ENCODE results near the gene ZFP42.

ZFP42 gene

GRCh38 chr4:187962926-187963325 is 32.6 kb upstream of the ZFP42 start:
- Histone ChIP-seq H3K4me3 (replicated peaks; ENCODE audit: insufficient read depth, low read length) (no peak overlapping the region), H3K27ac (replicated peaks) (no peak overlapping the region), H3K27me3 (ENCODE audit: insufficient read depth, poor library complexity, severe bottlenecking) (no peaks in the 10 kb centered on the region)
- DNase-seq (ENCODE audit: low read depth in 1 of 2, low spot score in 1 of 2) = no peak
- TF ChIP-seq POLR2AphosphoS5 (IDR thresholded peaks at IDR 0.05; ENCODE audit: low read depth) (no peak), SPI1 (IDR thresholded peaks at IDR 0.05; ENCODE audit: borderline replicate concordance, low read depth) (no peak), CTCF (IDR thresholded peaks at IDR 0.05; ENCODE audit: insufficient read depth, low read length) (no peak), REST (IDR thresholded peaks at IDR 0.05; ENCODE audit: insufficient replicate concordance, low read depth) (no peak), GABPA (IDR thresholded peaks at IDR 0.05; ENCODE audit: low read depth) (no peak)

GRCh38 chr4:187965726-187966125 is 29.8 kb upstream of the ZFP42 start:
- TF ChIP-seq GABPA (IDR thresholded peaks at IDR 0.05; ENCODE audit: low read depth) (no peak), POLR2AphosphoS5 (IDR thresholded peaks at IDR 0.05; ENCODE audit: low read depth) (no peak), REST (IDR thresholded peaks at IDR 0.05; ENCODE audit: insufficient replicate concordance, low read depth) (no peak), SPI1 (IDR thresholded peaks at IDR 0.05; ENCODE audit: borderline replicate concordance, low read depth) (no peak), CTCF (IDR thresholded peaks at IDR 0.05; ENCODE audit: insufficient read depth, low read length) (no peak)
- Histone ChIP-seq H3K27me3 (ENCODE audit: insufficient read depth, poor library complexity, severe bottlenecking) (no peaks in the 10 kb centered on the region), H3K27ac (replicated peaks) (no peak overlapping the region), H3K4me3 (replicated peaks; ENCODE audit: insufficient read depth, low read length) (no peak overlapping the region)
- DNase-seq (ENCODE audit: low read depth in 1 of 2, low spot score in 1 of 2) = no peak

- Histone ChIP-seq H3K27me3 (ENCODE audit: insufficient read depth, poor library complexity, severe bottlenecking) (no peaks in the 10 kb centered on the region), H3K27ac (replicated peaks) (no peak overlapping the region), H3K4me3 (replicated peaks; ENCODE audit: insufficient read depth, low read length) (no peak overlapping the region)
- TF ChIP-seq REST (IDR thresholded peaks at IDR 0.05; ENCODE audit: insufficient replicate concordance, low read depth) (no peak), SPI1 (IDR thresholded peaks at IDR 0.05; ENCODE audit: borderline replicate concordance, low read depth) (no peak), POLR2AphosphoS5 (IDR thresholded peaks at IDR 0.05; ENCODE audit: low read depth) (no peak), GABPA (IDR thresholded peaks at IDR 0.05; ENCODE audit: low read depth) (no peak), CTCF (IDR thresholded peaks at IDR 0.05; ENCODE audit: insufficient read depth, low read length) (no peak)
- no peak for DNase-seq (ENCODE audit: low read depth in 1 of 2, low spot score in 1 of 2)
Measured at GRCh38 chr4:187972135-187972534, 23.4 kb upstream of the ZFP42 start.
